CD14-positive monocyte (primary cell): ENCODE measurements around the gene PCSK7. TPM values are rescaled to one million over a fixed set of nuclear protein-coding genes. Genes with fewer than 3 reads are reported as not detected.

Source experiments
- DNase-seq, 3 donors: peaks; one replicate each; pipeline ENCODE4 v3.0.0-alpha.2; 2011 to 2022
- H2AFZ ChIP-seq: 2 replicates; pipeline ENCODE4 v1.6.0; 2012; ENCODE audit warnings: mild to moderate bottlenecking, low read depth, low read length, inconsistent platforms; ENCODE audit not compliant: insufficient read depth, poor library complexity, severe bottlenecking
- H3K27ac ChIP-seq, 2 donors: 1 replicate in 1 of 2; 2 replicates in 1 of 2; pipeline ENCODE4 v1.5.1; 2012 to 2013; ENCODE audit warnings: low read length in 2 of 2, control low read depth in 1 of 2, inconsistent platforms in 1 of 2, low read depth in 1 of 2, mild to moderate bottlenecking in 1 of 2
- H3K27me3 ChIP-seq, 2 donors: one replicate each; pipeline versions ENCODE4 v1.6.0 to v1.6.1; 2011 to 2013; ENCODE audit warnings: low read length in 2 of 2; ENCODE audit not compliant: control insufficient read depth in 2 of 2, insufficient read depth in 2 of 2
- H3K36me3 ChIP-seq, 2 donors: replicated peaks in 1 of 2; 1 replicate in 1 of 2; 2 replicates in 1 of 2; pipeline versions ENCODE4 v1.5.1 to v1.6.1; 2012 to 2013; ENCODE audit warnings: low read length in 2 of 2, control low read depth in 1 of 2, inconsistent platforms in 1 of 2, mild to moderate bottlenecking in 1 of 2; ENCODE audit not compliant: insufficient read depth in 2 of 2, control insufficient read depth in 1 of 2
- H3K4me1 ChIP-seq, 2 donors: 1 replicate in 1 of 2; 2 replicates in 1 of 2; pipeline versions ENCODE4 v1.5.1 to v1.6.1; 2012 to 2013; ENCODE audit warnings: low read length in 2 of 2, control low read depth in 1 of 2, inconsistent platforms in 1 of 2, mild to moderate bottlenecking in 1 of 2, moderate library complexity in 1 of 2; ENCODE audit not compliant: insufficient read depth in 2 of 2, control insufficient read depth in 1 of 2
- H3K4me2 ChIP-seq: replicated peaks from 2 replicates; pipeline ENCODE3; 2012; ENCODE audit warnings: low read length, moderate library complexity, mild to moderate bottlenecking; ENCODE audit not compliant: poor library complexity, severe bottlenecking; ENCODE audit errors: extremely low read depth
- H3K4me3 ChIP-seq, 3 experiments: fragments of 200-600 bp in 1 of 3; sonication (generic) in 1 of 3; replicated peaks in 1 of 3; 1 replicate in 2 of 3; 2 replicates in 1 of 3; pipeline ENCODE4 v1.5.1; 2011 to 2013; ENCODE audit warnings: low read length in 3 of 3, mild to moderate bottlenecking in 3 of 3, control low read depth in 2 of 3, low read depth in 2 of 3, inconsistent platforms in 1 of 3, moderate library complexity in 1 of 3
- H3K79me2 ChIP-seq: 2 replicates; pipeline ENCODE4 v1.6.0; 2012; ENCODE audit warnings: mild to moderate bottlenecking, control low read depth, inconsistent platforms, low read length, moderate library complexity; ENCODE audit not compliant: insufficient read depth
- H3K9ac ChIP-seq: 2 replicates; pipeline ENCODE4 v1.6.0; 2017; ENCODE audit warnings: low read length, mild to moderate bottlenecking; ENCODE audit not compliant: insufficient read depth, poor library complexity, severe bottlenecking
- H3K9me3 ChIP-seq, 2 donors: replicated peaks in 1 of 2; 1 replicate in 1 of 2; 2 replicates in 1 of 2; pipeline versions ENCODE4 v1.5.1 to v1.6.1; 2012 to 2013; ENCODE audit warnings: low read length in 2 of 2, control low read depth in 1 of 2; ENCODE audit not compliant: control insufficient read depth in 1 of 2, insufficient read depth in 1 of 2
- H4K20me1 ChIP-seq: 2 replicates; pipeline ENCODE4 v1.6.0; 2012; ENCODE audit warnings: mild to moderate bottlenecking, low read length, control low read depth, moderate library complexity; ENCODE audit not compliant: insufficient read depth
- H3K27ac Mint-ChIP-seq, 7 donors: one replicate each; pipeline ENCODE4 v1.8.0; 2020; ENCODE audit warnings: mild to moderate bottlenecking in 7 of 7, mixed read lengths in 7 of 7, moderate library complexity in 6 of 7, inconsistent platforms in 2 of 7
- H3K27me3 Mint-ChIP-seq, 3 donors: one replicate each; pipeline ENCODE4 v1.8.0; 2021 to 2022; ENCODE audit warnings: low read depth in 3 of 3, mild to moderate bottlenecking in 3 of 3, mixed read lengths in 3 of 3, moderate library complexity in 3 of 3, inconsistent platforms in 1 of 3
- H3K36me3 Mint-ChIP-seq, 2 donors: one replicate each; pipeline ENCODE4 v1.8.0; 2020; ENCODE audit warnings: mixed read lengths in 2 of 2, inconsistent platforms in 1 of 2, mild to moderate bottlenecking in 1 of 2
- H3K4me1 Mint-ChIP-seq: one replicate; pipeline ENCODE4 v1.8.0; 2020; ENCODE audit warnings: mild to moderate bottlenecking, mixed read lengths
- H3K4me3 Mint-ChIP-seq, 2 donors: one replicate each; pipeline ENCODE4 v1.8.0; 2020; ENCODE audit warnings: mild to moderate bottlenecking in 2 of 2, mixed read lengths in 2 of 2, moderate library complexity in 1 of 2
- H3K9me3 Mint-ChIP-seq, 7 donors: one replicate each; pipeline ENCODE4 v1.8.0; 2020 to 2022; ENCODE audit warnings: mixed read lengths in 7 of 7, mild to moderate bottlenecking in 6 of 7, moderate library complexity in 6 of 7, inconsistent platforms in 2 of 7
- WGBS: methylation state at CpG from one replicate; pipeline ENCODE4 v1.1.5; 2013; ENCODE audit warnings: missing lambda C conversion rate; ENCODE audit not compliant: insufficient coverage; 5-methylcytosine and 5-hydroxymethylcytosine counted together
- intact Hi-C, 2 donors: fragments of 100-400 bp; cut with micrococcal nuclease; formaldehyde crosslinking; loops; one replicate each; pipeline versions ENCODE4 v1.15.0 to v1.15.1; 2023
- polyA plus RNA-seq, 3 donors: library from polyadenylated mRNA; depleted of rRNA in 1 of 3; unstranded in 2 of 3; stranded (reverse) in 1 of 3; fragments of 300-500 nt in 2 of 3; fragments of >200 nt in 1 of 3; fragmentation: Illumina TruSeq in 2 of 3; gene quantifications; 1 replicate in 2 of 3; 2 replicates in 1 of 3; pipeline ENCODE4 v1.2.3, GENCODE V29; 2012 to 2021
- TF ChIP-seq, protein P1 (sequence below): fragments of 200-600 bp; IDR thresholded peaks from one replicate; pipeline ENCODE4 v1.8.0; 2022; ENCODE audit warnings: antibody characterized with exemption, mild to moderate bottlenecking

PCSK7 gene
- polyA plus RNA-seq, 3 donors = 6.1 to 93.8 (median 9.5) TPM

- peaks cover 6% of the 10 kb centered on the region for H3K4me1 Mint-ChIP-seq
- H3K27me3 Mint-ChIP-seq = no peaks in the 10 kb centered on the region
- H3K4me3 Mint-ChIP-seq = no peak overlapping the region
- Histone ChIP-seq H3K4me3 (no peak overlapping the region), H3K9me3 (no peaks in the 10 kb centered on the region), H3K79me2 (no peaks in the 10 kb centered on the region), H3K27me3 (no peaks in the 10 kb centered on the region), H3K36me3 (peaks cover 94 to 100% of the 10 kb centered on the region in 2 donors), H3K4me1 (peaks cover 0 to 3% of the 10 kb centered on the region in 2 donors), H3K9ac (no peak overlapping the region), H4K20me1 (no peaks in the 10 kb centered on the region), H2AFZ (no peak overlapping the region), H3K4me2 (no peak overlapping the region), H3K27ac (no peak overlapping the region)
- TF ChIP-seq, protein P1, sequence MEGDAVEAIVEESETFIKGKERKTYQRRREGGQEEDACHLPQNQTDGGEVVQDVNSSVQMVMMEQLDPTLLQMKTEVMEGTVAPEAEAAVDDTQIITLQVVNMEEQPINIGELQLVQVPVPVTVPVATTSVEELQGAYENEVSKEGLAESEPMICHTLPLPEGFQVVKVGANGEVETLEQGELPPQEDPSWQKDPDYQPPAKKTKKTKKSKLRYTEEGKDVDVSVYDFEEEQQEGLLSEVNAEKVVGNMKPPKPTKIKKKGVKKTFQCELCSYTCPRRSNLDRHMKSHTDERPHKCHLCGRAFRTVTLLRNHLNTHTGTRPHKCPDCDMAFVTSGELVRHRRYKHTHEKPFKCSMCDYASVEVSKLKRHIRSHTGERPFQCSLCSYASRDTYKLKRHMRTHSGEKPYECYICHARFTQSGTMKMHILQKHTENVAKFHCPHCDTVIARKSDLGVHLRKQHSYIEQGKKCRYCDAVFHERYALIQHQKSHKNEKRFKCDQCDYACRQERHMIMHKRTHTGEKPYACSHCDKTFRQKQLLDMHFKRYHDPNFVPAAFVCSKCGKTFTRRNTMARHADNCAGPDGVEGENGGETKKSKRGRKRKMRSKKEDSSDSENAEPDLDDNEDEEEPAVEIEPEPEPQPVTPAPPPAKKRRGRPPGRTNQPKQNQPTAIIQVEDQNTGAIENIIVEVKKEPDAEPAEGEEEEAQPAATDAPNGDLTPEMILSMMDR = no peak
- DNase-seq = no peak
- intact Hi-C loops = loop anchor here (5.0 to 10.0 kb wide), 3 partner anchors 38 to 346 kb away; no protein-coding TSS in a partner anchor
- peaks cover 89 to 100% of the 10 kb centered on the region in 2 donors for H3K36me3 Mint-ChIP-seq
- H3K27ac Mint-ChIP-seq = peak overlapping the region in 1 of 7 donors; percentile 69
- no peaks in the 10 kb centered on the region for H3K9me3 Mint-ChIP-seq
- WGBS = 98% methylated on average over 9 of the region's 9 CpGs
Measured at GRCh38 chr11:117220568-117220967, 11.3 kb downstream of the PCSK7 start.

GRCh38 chr11:117219995-117220394, 11.9 kb downstream of the PCSK7 start:
- H3K79me2 ChIP-seq = no peaks in the 10 kb centered on the region
- H3K27me3 ChIP-seq = no peaks in the 10 kb centered on the region
- H2AFZ ChIP-seq = no peak overlapping the region
- peaks cover 0 to 3% of the 10 kb centered on the region in 2 donors for H3K4me1 ChIP-seq
- H3K9me3 ChIP-seq = no peaks in the 10 kb centered on the region
- H3K4me2 ChIP-seq = no peak overlapping the region
- no peak overlapping the region for H3K27ac ChIP-seq
- Mint-ChIP-seq H3K27ac (peak overlapping the region in 2 of 7 donors; percentile 50 to 70), H3K4me3 (no peak overlapping the region), H3K36me3 (peaks cover 83 to 96% of the 10 kb centered on the region in 2 donors), H3K4me1 (peaks cover 6% of the 10 kb centered on the region), H3K27me3 (no peaks in the 10 kb centered on the region), H3K9me3 (no peaks in the 10 kb centered on the region)
- H3K36me3 ChIP-seq = peaks cover 91 to 96% of the 10 kb centered on the region in 2 donors
- DNase-seq = no peak
- H3K4me3 ChIP-seq = no peak overlapping the region
- no peak overlapping the region for H3K9ac ChIP-seq
- intact Hi-C loops = loop anchor here (5.0 to 10.0 kb wide), 3 partner anchors 38 to 345 kb away; no protein-coding TSS in a partner anchor
- TF ChIP-seq, protein P1 = no peak
- no peaks in the 10 kb centered on the region for H4K20me1 ChIP-seq
- 96% methylated on average over 2 of the region's 4 CpGs for WGBS
